IMR-90 (cell line): Measurements from ENCODE around the gene RHOC. TPM values are rescaled to one million over a fixed set of nuclear protein-coding genes. Genes with fewer than 3 reads are reported as not detected.

Source experiments
- ATAC-seq: fragments of 200-7000 bp; cut with Tn5 transposase; 2 replicates; pipeline ENCODE4 v1.9.1; 2020; ENCODE audit warnings: low read depth, mild to moderate bottlenecking, moderate library complexity
- BruUV-seq: library from RNA; stranded (reverse); fragments of 400-500 nt; replicated peaks from 2 replicates; lab custom pipeline; 2021; lab: Mats Ljungman, UMichigan
- CTCF ChIA-PET: fragments of 300-600 bp; formaldehyde crosslinking; extraction: SDS; loops from one replicate; lab custom pipeline; 2021; ENCODE audit warnings: antibody characterized with exemption; lab: Yijun Ruan, JAX
- POLR2A ChIA-PET: fragments of 300-600 bp; sonication (Branson Sonifier 250); formaldehyde crosslinking; loops from one replicate; lab custom pipeline; 2022; ENCODE audit warnings: antibody characterized with exemption; ENCODE audit not compliant: unreplicated experiment; lab: Charles Lee
- DNase-seq: peaks from one replicate; pipeline ENCODE4 v3.0.0; 2013
- H2AFZ ChIP-seq: replicated peaks from 2 replicates; pipeline ENCODE3; 2013; ENCODE audit warnings: low read length, mild to moderate bottlenecking; ENCODE audit not compliant: poor library complexity
- H2AK5ac ChIP-seq: 2 replicates; pipeline ENCODE4 v1.6.1; 2013; ENCODE audit warnings: low read depth, low read length, inconsistent platforms
- H2AK9ac ChIP-seq: replicated peaks from 2 replicates; pipeline ENCODE3; 2013; ENCODE audit warnings: mild to moderate bottlenecking, low read depth, low read length, moderate library complexity; ENCODE audit not compliant: poor library complexity
- H2BK120ac ChIP-seq: 2 replicates; pipeline ENCODE4 v1.6.1; 2013; ENCODE audit warnings: low read depth, low read length, inconsistent platforms
- H2BK15ac ChIP-seq: 3 replicates; pipeline ENCODE4 v1.6.1; 2013; ENCODE audit warnings: low read depth, low read length, inconsistent platforms
- H2BK20ac ChIP-seq: 2 replicates; pipeline ENCODE4 v1.6.1; 2013; ENCODE audit warnings: low read depth, mild to moderate bottlenecking, inconsistent platforms, low read length, moderate library complexity
- H2BK5ac ChIP-seq: 2 replicates; pipeline ENCODE4 v1.6.1; 2013; ENCODE audit warnings: mild to moderate bottlenecking, low read depth, low read length, inconsistent platforms; ENCODE audit not compliant: poor library complexity, severe bottlenecking
- H3K14ac ChIP-seq: replicated peaks from 2 replicates; pipeline ENCODE4 v1.6.1; 2013; ENCODE audit warnings: low read depth, low read length, inconsistent platforms
- H3K18ac ChIP-seq: 2 replicates; pipeline ENCODE4 v1.6.1; 2013; ENCODE audit warnings: low read depth, low read length, control low read depth
- H3K23ac ChIP-seq: 2 replicates; pipeline ENCODE4 v1.6.1; 2013; ENCODE audit warnings: low read depth, low read length, inconsistent platforms
- H3K27ac ChIP-seq: 2 replicates; pipeline ENCODE4 v1.5.1; 2013; ENCODE audit warnings: mild to moderate bottlenecking, control low read depth, low read length; ENCODE audit not compliant: insufficient read depth
- H3K27me3 ChIP-seq: 2 replicates; pipeline ENCODE4 v1.6.1; 2013; ENCODE audit warnings: low read length; ENCODE audit not compliant: control insufficient read depth, insufficient read depth
- H3K36me3 ChIP-seq: 2 replicates; pipeline ENCODE4 v1.6.1; 2013; ENCODE audit warnings: low read length, mixed read lengths; ENCODE audit not compliant: control insufficient read depth, insufficient read depth
- H3K4ac ChIP-seq: 2 replicates; pipeline ENCODE4 v1.6.1; 2013; ENCODE audit warnings: low read depth, low read length, inconsistent platforms
- H3K4me1 ChIP-seq: 2 replicates; pipeline ENCODE4 v1.6.1; 2013; ENCODE audit warnings: low read length, mixed read lengths; ENCODE audit not compliant: control insufficient read depth, insufficient read depth
- H3K4me2 ChIP-seq: 2 replicates; pipeline ENCODE4 v1.6.1; 2013; ENCODE audit warnings: low read depth, mild to moderate bottlenecking, control low read depth, low read length, moderate library complexity
- H3K4me3 ChIP-seq: 2 replicates; pipeline ENCODE4 v1.5.1; 2013; ENCODE audit warnings: low read depth, mild to moderate bottlenecking, control low read depth, low read length, moderate library complexity; ENCODE audit not compliant: insufficient read depth
- H3K56ac ChIP-seq: 2 replicates; pipeline ENCODE4 v1.6.1; 2013; ENCODE audit warnings: low read length, inconsistent platforms; ENCODE audit not compliant: insufficient read depth; ENCODE audit errors: extremely low read depth
- H3K79me1 ChIP-seq, 2 experiments: 2 replicates each; pipeline ENCODE4 v1.6.1; 2013; ENCODE audit warnings: low read length in 2 of 2, inconsistent platforms in 1 of 2, low read depth in 1 of 2
- H3K9ac ChIP-seq: 2 replicates; pipeline ENCODE4 v1.6.1; 2013; ENCODE audit warnings: low read depth, low read length, control low read depth
- H3K9me1 ChIP-seq: 2 replicates; pipeline ENCODE4 v1.6.1; 2013; ENCODE audit warnings: low read length, inconsistent platforms; ENCODE audit not compliant: insufficient read depth
- H3K9me3 ChIP-seq: 2 replicates; pipeline ENCODE4 v1.6.1; 2013; ENCODE audit warnings: low read length; ENCODE audit not compliant: control insufficient read depth, insufficient read depth
- H4K20me1 ChIP-seq: 2 replicates; pipeline ENCODE4 v1.6.1; 2013; ENCODE audit warnings: low read length, inconsistent platforms; ENCODE audit not compliant: insufficient read depth
- H4K5ac ChIP-seq: 2 replicates; pipeline ENCODE4 v1.6.1; 2013; ENCODE audit warnings: mild to moderate bottlenecking, low read depth, low read length, control low read depth
- H4K8ac ChIP-seq, 2 experiments: 2 replicates each; pipeline ENCODE4 v1.6.1; 2013; ENCODE audit warnings: low read depth in 2 of 2, low read length in 2 of 2, control low read depth in 1 of 2, inconsistent platforms in 1 of 2
- H4K91ac ChIP-seq: 2 replicates; pipeline ENCODE4 v1.6.1; 2013; ENCODE audit warnings: low read depth, low read length, inconsistent platforms; ENCODE audit not compliant: insufficient read depth
- BHLHE40 ChIP-seq: fragments of 150-350 bp; IDR thresholded peaks from 2 replicates; pipeline ENCODE4 v1.6.1; 2016; ENCODE audit warnings: mild to moderate bottlenecking, low read depth, low read length
- CEBPB ChIP-seq: IDR thresholded peaks from 2 replicates; pipeline ENCODE4 v1.6.1; 2012; ENCODE audit warnings: low read depth, low read length, improper control_type of control experiment
- CHD1 ChIP-seq: IDR thresholded peaks from 2 replicates; pipeline ENCODE4 v1.6.1; 2012; ENCODE audit warnings: low read depth, low read length, improper control_type of control experiment
- CTCF ChIP-seq: conservative IDR thresholded peaks from 2 replicates; pipeline ENCODE4 v1.5.1; 2012; ENCODE audit warnings: mild to moderate bottlenecking, low read depth, low read length, improper control_type of control experiment
- ELK1 ChIP-seq: fragments of 150-350 bp; IDR thresholded peaks from 2 replicates; pipeline ENCODE4 v1.6.1; 2016; ENCODE audit warnings: low read depth, mild to moderate bottlenecking, low read length, moderate library complexity, borderline replicate concordance
- FOS ChIP-seq: fragments of 150-350 bp; IDR thresholded peaks from 2 replicates; pipeline ENCODE4 v1.6.1; 2016; ENCODE audit warnings: low read depth, low read length
- MAFK ChIP-seq: IDR thresholded peaks from 2 replicates; pipeline ENCODE4 v1.6.1; 2012; ENCODE audit warnings: low read depth, low read length, improper control_type of control experiment
- MAZ ChIP-seq: IDR thresholded peaks from 2 replicates; pipeline ENCODE4 v1.6.1; 2012; ENCODE audit warnings: low read depth, mild to moderate bottlenecking, low read length, improper control_type of control experiment, moderate library complexity, borderline replicate concordance
- MXI1 ChIP-seq: IDR thresholded peaks from 2 replicates; pipeline ENCODE4 v1.6.1; 2012; ENCODE audit warnings: low read depth, mild to moderate bottlenecking, low read length, moderate library complexity, borderline replicate concordance
- NFE2L2 ChIP-seq: fragments of 150-350 bp; IDR thresholded peaks from 2 replicates; pipeline ENCODE4 v1.6.1; 2016; ENCODE audit warnings: low read depth, mild to moderate bottlenecking, low read length
- POLR2A ChIP-seq: IDR thresholded peaks from 2 replicates; pipeline ENCODE4 v1.6.1; 2012; ENCODE audit warnings: mild to moderate bottlenecking, low read depth, low read length
- RAD21 ChIP-seq: IDR thresholded peaks from 2 replicates; pipeline ENCODE4 v1.6.1; 2012; ENCODE audit warnings: low read length, improper control_type of control experiment
- RCOR1 ChIP-seq: IDR thresholded peaks from 2 replicates; pipeline ENCODE4 v1.6.1; 2012; ENCODE audit warnings: mild to moderate bottlenecking, low read length, improper control_type of control experiment; ENCODE audit not compliant: insufficient replicate concordance
- RFX5 ChIP-seq: IDR thresholded peaks from 2 replicates; pipeline ENCODE4 v1.8.0; 2012; ENCODE audit warnings: low read depth, mild to moderate bottlenecking, low read length, moderate library complexity
- SMC3 ChIP-seq: fragments of 150-350 bp; IDR thresholded peaks from 2 replicates; pipeline ENCODE4 v1.6.1; 2016; ENCODE audit warnings: low read depth, mild to moderate bottlenecking, antibody characterized with exemption, low read length, moderate library complexity
- USF2 ChIP-seq: fragments of 150-350 bp; IDR thresholded peaks from 2 replicates; pipeline ENCODE4 v1.6.1; 2017; ENCODE audit warnings: mild to moderate bottlenecking, antibody characterized with exemption, low read length, low read depth
- WGBS, 2 experiments: methylation state at CpG; one replicate each; pipeline versions ENCODE4 v1.1.5 to v1.1.7; 2013; ENCODE audit warnings: missing lambda C conversion rate in 2 of 2; ENCODE audit not compliant: insufficient read length in 1 of 2; ENCODE audit errors: extremely low coverage in 2 of 2; 5-methylcytosine and 5-hydroxymethylcytosine counted together
- dilution Hi-C: fragments of 300-500 bp; cut with HindIII; formaldehyde crosslinking; loops from one replicate; pipeline ENCODE4 v1.14.3; 2018; ENCODE audit warnings: low sequenced_read_pairs; ENCODE audit not compliant: unreplicated experiment
- in situ Hi-C: fragments of 300-500 bp; cut with MboI; formaldehyde crosslinking; loops from 3 replicates; pipeline ENCODE4 v1.14.3; 2019; ENCODE audit warnings: low sequenced_read_pairs, inconsistent platforms, mixed read lengths
- intact Hi-C: fragments of 100-400 bp; cut with micrococcal nuclease; formaldehyde crosslinking; loops from 2 replicates; pipeline ENCODE4 v1.10.0; 2022
- polyA plus RNA-seq, 3 experiments: library from polyadenylated mRNA; depleted of rRNA; stranded (reverse); fragments of >200 nt; gene quantifications; 2 replicates each; pipeline ENCODE4 v1.2.3, GENCODE V29; 2012; ENCODE audit warnings: low replicate concordance in 1 of 3
- total RNA-seq: library from RNA; depleted of rRNA; stranded (reverse); fragments of >200 nt; gene quantifications from 2 replicates; pipeline ENCODE4 v1.2.3, GENCODE V29; 2012

RHOC gene
- total and polyA plus RNA-seq, 2 of the 4 experiments (the other 2 are of a cell fraction): 764 to 839 TPM

- H3K9me1 ChIP-seq: peaks cover 21% of the 10 kb centered on the region
- H4K20me1 ChIP-seq: peaks cover 15% of the 10 kb centered on the region; the same call in 1 of the 2 replicates
- H2AK9ac ChIP-seq: no peak overlapping the region
- H3K23ac ChIP-seq: no peak overlapping the region
- no peak overlapping the region for H2AFZ ChIP-seq
- no peak overlapping the region for H3K14ac ChIP-seq
- intact Hi-C loops: no loop called here
- H2BK5ac ChIP-seq: no peak overlapping the region
- ChIA-PET POLR2A (interaction anchor here (0.6 kb wide), 1 partner anchor 319 kb away, joined by 3 read pairs; no protein-coding TSS in a partner anchor), CTCF (interaction anchor here (0.6 kb wide), 1 partner anchor 250 kb away, joined by 3 read pairs; no protein-coding TSS in a partner anchor)
- H3K18ac ChIP-seq: no peak overlapping the region
- no peaks in the 10 kb centered on the region for H3K27me3 ChIP-seq
- no peaks in the 10 kb centered on the region for H3K9me3 ChIP-seq
- no peak overlapping the region for H3K56ac ChIP-seq
- no TSS peak for BruUV-seq
- no peak overlapping the region for H3K4me3 ChIP-seq
- no peak for TF ChIP-seq POLR2A
- no peak for TF ChIP-seq MXI1
- no peak for TF ChIP-seq CHD1
- no peak for TF ChIP-seq RCOR1
- no peak for TF ChIP-seq RAD21
- no peak for TF ChIP-seq ELK1
- no peak for TF ChIP-seq SMC3
- TF ChIP-seq FOS: no peak
- TF ChIP-seq BHLHE40: no peak
- TF ChIP-seq RFX5: no peak
- no peak for TF ChIP-seq MAFK
- no peak for TF ChIP-seq NFE2L2
- TF ChIP-seq USF2: no peak
- no peak for TF ChIP-seq MAZ
- no peak for TF ChIP-seq CEBPB
- TF ChIP-seq CTCF: no peak
- no peak overlapping the region for H2BK120ac ChIP-seq
- H3K4ac ChIP-seq: no peak overlapping the region
- no peak overlapping the region for H4K8ac ChIP-seq
- H2AK5ac ChIP-seq: no peak overlapping the region
- dilution Hi-C loops: no loop called here
- H3K79me1 ChIP-seq: peaks cover 23 to 69% of the 10 kb centered on the region in 2 experiments
- no peak overlapping the region for H4K91ac ChIP-seq
- no peak overlapping the region for H2BK20ac ChIP-seq
- no peak overlapping the region for H4K5ac ChIP-seq
- peaks cover 10% of the 10 kb centered on the region for H3K36me3 ChIP-seq
- no peak overlapping the region for H3K27ac ChIP-seq
- H3K4me1 ChIP-seq: peaks cover 4% of the 10 kb centered on the region
- DNase-seq (no peak), ATAC-seq (no peak)
- no peak overlapping the region; the same call in 2 of the 3 replicates for H2BK15ac ChIP-seq
- no peak overlapping the region for H3K4me2 ChIP-seq
- in situ Hi-C loops: no loop called here
- H3K9ac ChIP-seq: no peak overlapping the region
- WGBS, 2 experiments: no CpG with 5 or more reads among the region's 5 CpGs
These were observed 21.0 kb downstream of the RHOC start for GRCh38 chr1:112685913-112686312.
